GM12872 (cell line): ENCODE measurements around the gene AMN.

Source experiments
- CTCF ChIP-seq: IDR thresholded peaks from 3 replicates; pipeline ENCODE4 v1.5.1; 2011; ENCODE audit warnings: low read depth, mild to moderate bottlenecking, low read length, moderate library complexity; ENCODE audit not compliant: insufficient read depth

The AMN gene

GRCh38 chr14:102971836-102972606 lies 49.6 kb downstream of the AMN start:
- TF ChIP-seq CTCF, result no peak

DNA sequence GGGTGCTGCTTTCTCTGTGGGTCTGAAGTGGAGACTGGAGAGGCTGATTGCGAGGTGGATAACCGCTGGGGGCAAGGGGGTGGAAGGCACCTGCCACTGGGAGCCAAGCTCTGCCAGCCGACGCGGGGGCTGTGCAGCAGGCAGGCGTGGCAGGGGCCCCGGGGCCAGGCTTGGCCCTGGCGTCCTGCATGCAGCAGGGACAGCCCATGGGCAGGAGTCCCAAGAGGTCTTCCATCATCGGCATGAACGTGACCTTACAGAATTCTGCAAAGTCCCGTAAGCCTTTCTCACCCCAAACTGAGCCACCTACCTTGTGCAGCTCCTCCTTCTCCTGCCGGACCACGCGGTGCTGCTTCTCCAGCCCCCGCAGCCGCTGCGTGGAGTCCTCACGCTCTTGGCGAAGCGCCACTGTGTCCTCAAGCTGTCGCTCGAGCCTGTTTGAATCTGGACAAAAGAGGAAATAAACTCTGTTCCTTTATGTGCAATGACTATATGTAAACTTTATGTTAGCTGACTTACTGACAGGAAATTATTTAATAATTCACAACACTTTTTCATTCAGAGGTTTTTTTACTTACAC lies 51.3 kb downstream of the AMN start:
- no peak for TF ChIP-seq CTCF

DNA sequence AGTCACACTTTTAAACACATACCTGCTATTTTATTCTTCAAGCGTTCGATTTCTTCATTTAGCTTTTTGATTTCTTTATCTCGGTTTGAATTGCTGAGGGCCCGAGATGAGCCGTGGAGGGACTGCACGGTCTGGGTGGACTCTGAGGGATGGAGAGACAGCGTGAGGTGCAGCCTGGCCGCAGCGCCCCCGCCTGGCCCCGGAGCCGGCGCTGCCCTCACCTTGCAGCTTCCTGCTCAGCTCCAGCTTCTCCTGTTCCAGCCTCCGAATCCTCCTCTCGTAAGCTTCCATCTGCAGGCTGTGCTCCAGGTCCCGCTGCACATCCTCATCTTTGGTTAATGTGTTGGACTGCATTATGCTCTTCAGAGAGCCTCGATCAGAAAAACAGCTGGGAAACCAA lies 53.2 kb downstream of the AMN start:
- no peak for TF ChIP-seq CTCF

DNA sequence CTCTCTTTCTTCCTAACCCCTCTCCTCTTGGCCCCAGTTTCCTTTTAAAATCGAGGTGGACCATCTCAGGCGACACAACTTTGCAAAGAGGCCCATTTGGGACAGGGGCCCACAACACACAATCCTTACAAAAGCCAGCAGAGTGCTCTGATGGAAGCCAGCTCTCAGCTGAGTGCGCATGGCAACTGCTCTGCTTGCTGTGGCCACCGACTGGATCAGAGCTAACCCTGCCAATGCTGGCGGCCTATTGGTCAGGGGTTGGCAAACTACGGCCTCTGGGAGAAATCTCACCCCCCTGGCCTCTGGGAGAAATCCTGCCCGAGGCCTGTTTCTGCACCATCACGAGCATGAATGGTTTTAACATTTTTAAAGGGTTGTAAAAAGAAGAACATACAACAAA lies 55.0 kb downstream of the AMN start:
- TF ChIP-seq CTCF, result no peak

GRCh38 chr14:102979406-102979805 lies 56.9 kb downstream of the AMN start:
- TF ChIP-seq CTCF, result no peak

- TF ChIP-seq CTCF, result no peak
These were observed 57.9 kb downstream of the AMN start for GRCh38 chr14:102980409-102980810.
